ENCODE measurements around the gene SOBP. TPM values are rescaled to one million over a fixed set of nuclear protein-coding genes. Genes with fewer than 3 reads are reported as not detected.

The SOBP gene
- total RNA-seq, 2 experiments from 2014 or later, result 0.23 to 0.49 TPM

DNA sequence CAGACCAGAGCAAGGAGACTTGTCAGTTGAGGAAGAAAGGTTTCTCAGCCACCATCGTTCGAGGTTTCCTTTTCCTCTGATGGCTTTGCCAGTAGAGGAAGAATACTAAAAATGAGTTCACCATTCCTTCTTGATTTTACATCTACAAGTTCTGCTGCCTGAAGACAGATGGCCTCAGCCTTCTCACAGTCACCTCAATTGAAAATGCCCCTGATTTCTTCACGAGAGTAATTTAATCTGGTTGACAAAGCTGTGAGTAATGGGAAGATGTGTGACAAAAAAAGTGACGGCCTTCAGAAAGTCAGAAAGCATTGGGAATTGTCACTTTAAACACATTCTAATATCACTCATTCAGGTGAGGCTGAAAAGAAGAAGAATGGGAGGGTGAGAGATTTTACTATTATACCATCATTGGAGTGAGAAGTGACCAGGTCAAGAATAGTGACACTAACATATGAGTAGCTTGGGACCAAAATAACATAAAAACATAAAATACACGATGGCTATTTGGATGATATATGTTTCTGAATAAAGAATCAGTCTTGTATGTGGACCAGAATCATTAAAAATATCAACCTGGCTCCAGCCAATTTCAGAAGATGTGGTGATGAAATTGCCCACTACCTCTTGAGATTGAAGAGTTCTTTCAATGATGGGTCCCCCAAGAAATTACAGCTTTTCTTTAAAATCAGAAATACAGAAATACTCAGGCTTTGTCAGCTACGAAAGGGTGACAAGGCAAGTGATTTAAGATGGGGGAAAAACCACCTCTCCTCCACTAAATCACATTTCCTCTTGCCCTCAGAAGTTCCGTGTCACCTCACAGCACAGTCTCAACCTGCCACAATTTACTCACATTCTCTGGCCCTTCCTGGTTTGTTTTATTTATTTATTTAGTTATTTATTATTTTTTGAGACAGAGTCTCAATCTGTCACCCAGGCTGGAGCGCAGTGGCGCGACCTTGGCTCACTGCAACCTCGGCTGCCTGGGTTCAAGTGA, 147.7 kb downstream of the SOBP start:
- peaks cover 48% of the 10 kb centered on the region for H3K27me3 Mint-ChIP-seq
- no peaks in the 10 kb centered on the region for H3K36me3 Mint-ChIP-seq (ENCODE audit: low read depth)
- no peak for DNase-seq
- POLR2A ChIA-PET, result no interaction called here
- H3K27ac Mint-ChIP-seq, result no peak overlapping the region
- peaks cover 7% of the 10 kb centered on the region for H3K4me1 Mint-ChIP-seq
- ATAC-seq, result no peak
- H3K4me3 Mint-ChIP-seq, result no peak overlapping the region
- CTCF ChIA-PET, result interaction anchor here (0.6 to 1.4 kb wide), 2 partner anchors 9 to 19 kb away, joined by 3 to 4 read pairs; no protein-coding TSS in a partner anchor
- H3K9me3 Mint-ChIP-seq (ENCODE audit: low read depth), result no peaks in the 10 kb centered on the region
- intact Hi-C loops (cut with DNase I, micrococcal nuclease), result no loop called here

DNA sequence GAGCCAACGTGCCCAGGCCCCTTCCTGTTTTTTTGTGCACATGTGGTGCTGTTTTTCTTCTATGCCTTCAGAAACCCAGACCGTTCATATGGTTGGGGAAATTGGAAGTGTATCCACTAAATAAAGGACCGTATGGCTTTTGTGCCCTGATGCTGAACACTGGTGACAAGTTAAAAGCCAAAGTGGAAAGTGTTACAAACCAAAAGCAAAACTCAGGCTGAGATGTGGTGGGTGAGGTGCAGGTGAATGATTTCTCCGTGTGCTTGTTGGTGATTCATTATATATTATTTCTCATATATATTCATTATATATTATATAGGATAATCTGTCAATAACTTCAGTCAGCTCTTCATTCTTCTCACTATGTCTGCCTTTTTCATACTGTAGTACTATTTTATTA, 148.6 kb downstream of the SOBP start:
- H3K36me3 Mint-ChIP-seq (ENCODE audit: low read depth), result no peaks in the 10 kb centered on the region
- peaks cover 7% of the 10 kb centered on the region for H3K4me1 Mint-ChIP-seq
- peaks cover 41% of the 10 kb centered on the region for H3K27me3 Mint-ChIP-seq
- no peaks in the 10 kb centered on the region for H3K9me3 Mint-ChIP-seq (ENCODE audit: low read depth)
- ChIA-PET POLR2A (no interaction called here), CTCF (interaction anchor here (1.0 kb wide), 1 partner anchor 10 kb away, joined by 3 read pairs; no protein-coding TSS in a partner anchor)
- no peak for DNase-seq
- intact Hi-C loops (cut with DNase I, micrococcal nuclease), result no loop called here
- H3K27ac Mint-ChIP-seq, result no peak overlapping the region
- no peak for ATAC-seq
- no peak overlapping the region for H3K4me3 Mint-ChIP-seq

- Mint-ChIP-seq H3K4me3 (no peak overlapping the region), H3K27me3 (peaks cover 33% of the 10 kb centered on the region), H3K9me3 (ENCODE audit: low read depth) (no peaks in the 10 kb centered on the region), H3K36me3 (ENCODE audit: low read depth) (no peaks in the 10 kb centered on the region), H3K27ac (no peak overlapping the region), H3K4me1 (no peaks in the 10 kb centered on the region)
- ATAC-seq (no peak), DNase-seq (no peak)
- ChIA-PET POLR2A (no interaction called here), CTCF (interaction anchor here (0.6 to 1.0 kb wide), 2 partner anchors 11 to 1003 kb away, joined by 3 read pairs; no protein-coding TSS in a partner anchor)
- intact Hi-C loops (cut with DNase I, micrococcal nuclease), result no loop called here
Measured at GRCh38 chr6:107639511-107639910, 149.6 kb downstream of the SOBP start.

- DNase-seq (no peak), ATAC-seq (no peak)
- ChIA-PET CTCF (no interaction called here), POLR2A (no interaction called here)
- intact Hi-C loops (cut with DNase I, micrococcal nuclease), result no loop called here
- Mint-ChIP-seq H3K27me3 (peaks cover 24% of the 10 kb centered on the region), H3K36me3 (ENCODE audit: low read depth) (no peaks in the 10 kb centered on the region), H3K4me3 (no peak overlapping the region), H3K27ac (no peak overlapping the region), H3K9me3 (ENCODE audit: low read depth) (no peaks in the 10 kb centered on the region), H3K4me1 (no peaks in the 10 kb centered on the region)
Measured at GRCh38 chr6:107641071-107641470, 151.2 kb downstream of the SOBP start.

DNA sequence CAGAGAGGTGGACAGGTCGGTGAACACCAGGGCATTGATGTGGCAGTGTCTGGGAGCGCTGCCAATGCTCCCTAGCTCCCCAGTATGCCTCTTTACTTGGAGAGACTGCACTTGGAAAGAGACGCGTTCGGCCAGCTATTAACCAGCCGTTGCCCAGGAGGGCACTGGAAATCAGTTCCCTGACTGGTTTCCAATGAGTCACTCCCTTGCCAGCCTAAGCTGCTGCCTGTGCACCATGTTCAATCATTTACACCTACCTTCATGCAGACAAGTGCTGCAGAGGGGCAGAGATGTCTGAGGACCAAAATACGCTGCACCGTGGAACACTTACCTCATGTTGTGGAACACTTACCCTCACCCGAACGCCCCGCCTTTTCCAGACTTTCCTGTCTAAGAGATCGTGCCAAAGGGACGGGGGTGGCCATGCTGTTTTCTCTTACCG, 151.6 kb downstream of the SOBP start:
- ChIA-PET CTCF (interaction anchor here (0.7 kb wide), 2 partner anchors 719 to 727 kb away, joined by 3 read pairs; no protein-coding TSS in a partner anchor), POLR2A (no interaction called here)
- peaks cover 20% of the 10 kb centered on the region for H3K27me3 Mint-ChIP-seq

DNA sequence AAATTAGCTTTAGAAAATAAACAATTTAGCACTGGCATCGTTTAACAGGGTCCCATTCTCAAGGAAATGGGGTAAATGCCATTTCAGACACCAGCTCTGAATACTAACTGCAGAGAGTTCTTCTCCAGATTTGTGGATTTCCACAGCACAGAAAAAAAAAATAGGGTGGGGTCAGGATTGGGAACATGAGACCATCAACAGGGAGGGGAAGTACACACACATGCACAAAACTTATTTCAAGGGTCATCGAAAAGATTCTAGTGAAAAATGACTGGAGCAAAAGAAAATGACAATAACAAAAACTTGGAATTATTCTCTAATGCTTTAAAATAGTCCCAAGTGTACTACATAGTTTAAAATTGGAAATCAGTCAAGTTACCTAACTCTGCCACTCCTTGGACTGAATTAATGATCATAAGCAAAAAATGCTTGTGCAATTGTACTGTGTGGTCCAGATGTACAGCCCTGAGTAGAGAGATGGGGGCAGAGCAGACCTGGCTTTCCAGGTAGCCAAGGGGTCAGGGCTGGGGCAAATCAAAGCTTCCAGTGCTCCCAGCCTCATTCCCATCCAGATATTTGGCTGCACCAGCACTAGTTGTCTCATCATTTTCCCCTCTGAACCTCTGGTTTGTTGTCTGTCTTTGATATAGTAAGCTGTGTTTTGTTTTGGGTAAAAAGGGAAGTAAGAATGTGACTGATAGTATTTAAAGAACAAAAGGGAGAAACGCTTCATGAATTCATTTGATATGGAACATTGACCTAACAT, 152.4 kb downstream of the SOBP start:
- ATAC-seq, result no peak
- Mint-ChIP-seq H3K9me3 (ENCODE audit: low read depth) (no peaks in the 10 kb centered on the region), H3K27ac (no peak overlapping the region), H3K4me1 (no peaks in the 10 kb centered on the region), H3K36me3 (ENCODE audit: low read depth) (no peaks in the 10 kb centered on the region), H3K4me3 (no peak overlapping the region), H3K27me3 (peaks cover 14% of the 10 kb centered on the region)
- POLR2A ChIA-PET, result interaction anchor here (0.6 kb wide), 1 partner anchor 26 kb away, joined by 3 read pairs; no protein-coding TSS in a partner anchor
- CTCF ChIA-PET, result interaction anchor here (0.6 to 1.4 kb wide), 6 partner anchors 9 to 841 kb away, joined by 3 to 4 read pairs (median 3); no protein-coding TSS in a partner anchor
- DNase-seq, result no peak
- intact Hi-C loops (cut with DNase I, micrococcal nuclease), result no loop called here

More for the DNA sequence above, 151.6 kb downstream of the SOBP start:
- no peaks in the 10 kb centered on the region for H3K36me3 Mint-ChIP-seq (ENCODE audit: low read depth)
- no peak overlapping the region for H3K4me3 Mint-ChIP-seq
- no peak for ATAC-seq
- intact Hi-C loops (cut with DNase I, micrococcal nuclease), result no loop called here
- H3K27ac Mint-ChIP-seq, result no peak overlapping the region
- no peak for DNase-seq
- H3K4me1 Mint-ChIP-seq, result no peaks in the 10 kb centered on the region
- H3K9me3 Mint-ChIP-seq (ENCODE audit: low read depth), result no peaks in the 10 kb centered on the region

- CTCF ChIA-PET, result interaction anchor here (0.7 to 1.4 kb wide), 4 partner anchors 9 to 661 kb away, joined by 3 to 4 read pairs (median 3); no protein-coding TSS in a partner anchor
- no peaks in the 10 kb centered on the region for H3K9me3 Mint-ChIP-seq (ENCODE audit: low read depth)
Measured at GRCh38 chr6:107642861-107643328, 153.0 kb downstream of the SOBP start.

GRCh38 chr6:107644513-107644912, 154.6 kb downstream of the SOBP start:
- Mint-ChIP-seq H3K27ac (no peak overlapping the region), H3K4me3 (no peak overlapping the region), H3K27me3 (peaks cover 10% of the 10 kb centered on the region), H3K9me3 (ENCODE audit: low read depth) (no peaks in the 10 kb centered on the region), H3K4me1 (no peaks in the 10 kb centered on the region), H3K36me3 (ENCODE audit: low read depth) (no peaks in the 10 kb centered on the region)
- DNase-seq, result no peak
- POLR2A ChIA-PET, result no interaction called here
- ATAC-seq, result no peak
- CTCF ChIA-PET, result interaction anchor here (0.9 kb wide), 1 partner anchor 39 kb away, joined by 4 read pairs; no protein-coding TSS in a partner anchor
- intact Hi-C loops (cut with DNase I, micrococcal nuclease), result no loop called here

More at GRCh38 chr6:107642861-107643328, 153.0 kb downstream of the SOBP start:
- no peaks in the 10 kb centered on the region for H3K4me1 Mint-ChIP-seq
- DNase-seq, result no peak
- no peak overlapping the region for H3K27ac Mint-ChIP-seq
- no peaks in the 10 kb centered on the region for H3K36me3 Mint-ChIP-seq (ENCODE audit: low read depth)
- H3K27me3 Mint-ChIP-seq, result peaks cover 12% of the 10 kb centered on the region
- POLR2A ChIA-PET, result no interaction called here
- ATAC-seq, result no peak
- no peak overlapping the region for H3K4me3 Mint-ChIP-seq
- intact Hi-C loops (cut with DNase I, micrococcal nuclease), result no loop called here

- ATAC-seq (no peak), DNase-seq (no peak)
- POLR2A ChIA-PET, result no interaction called here
- no peak overlapping the region for H3K27ac Mint-ChIP-seq
- H3K27me3 Mint-ChIP-seq, result peaks cover 4% of the 10 kb centered on the region
- H3K4me1 Mint-ChIP-seq, result no peaks in the 10 kb centered on the region
- no peaks in the 10 kb centered on the region for H3K9me3 Mint-ChIP-seq (ENCODE audit: low read depth)
- intact Hi-C loops (cut with DNase I, micrococcal nuclease), result no loop called here
- CTCF ChIA-PET, result no interaction called here
- no peak overlapping the region for H3K4me3 Mint-ChIP-seq
- H3K36me3 Mint-ChIP-seq (ENCODE audit: low read depth), result no peaks in the 10 kb centered on the region
Measured at GRCh38 chr6:107645740-107646139, 155.8 kb downstream of the SOBP start.

DNA sequence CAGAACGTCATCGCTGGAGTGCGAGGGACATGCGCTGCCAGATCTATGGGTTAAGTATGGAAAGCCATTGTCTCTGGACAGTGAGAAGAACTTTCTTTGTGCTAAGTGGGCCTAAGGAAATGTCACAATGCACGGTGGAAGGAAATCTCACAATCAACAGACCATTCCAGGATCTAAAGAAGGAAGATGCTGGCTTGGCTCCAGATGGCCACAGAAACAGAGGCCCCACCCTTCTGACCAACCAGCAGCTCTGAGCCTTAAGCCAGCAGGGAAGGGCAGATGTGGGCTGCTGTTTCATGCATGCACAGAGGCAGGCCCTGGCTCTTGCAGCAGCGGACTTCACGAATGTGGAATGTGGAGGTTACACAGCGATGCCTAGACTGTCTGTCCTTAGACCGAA, 156.3 kb downstream of the SOBP start:
- POLR2A ChIA-PET, result no interaction called here
- Mint-ChIP-seq H3K36me3 (ENCODE audit: low read depth) (no peaks in the 10 kb centered on the region), H3K4me3 (no peak overlapping the region), H3K9me3 (ENCODE audit: low read depth) (no peaks in the 10 kb centered on the region), H3K27ac (no peak overlapping the region), H3K4me1 (no peaks in the 10 kb centered on the region), H3K27me3 (peaks cover 3% of the 10 kb centered on the region)
- intact Hi-C loops (cut with DNase I, micrococcal nuclease), result no loop called here
- no peak for ATAC-seq
- DNase-seq, result no peak
- CTCF ChIA-PET, result no interaction called here

DNA sequence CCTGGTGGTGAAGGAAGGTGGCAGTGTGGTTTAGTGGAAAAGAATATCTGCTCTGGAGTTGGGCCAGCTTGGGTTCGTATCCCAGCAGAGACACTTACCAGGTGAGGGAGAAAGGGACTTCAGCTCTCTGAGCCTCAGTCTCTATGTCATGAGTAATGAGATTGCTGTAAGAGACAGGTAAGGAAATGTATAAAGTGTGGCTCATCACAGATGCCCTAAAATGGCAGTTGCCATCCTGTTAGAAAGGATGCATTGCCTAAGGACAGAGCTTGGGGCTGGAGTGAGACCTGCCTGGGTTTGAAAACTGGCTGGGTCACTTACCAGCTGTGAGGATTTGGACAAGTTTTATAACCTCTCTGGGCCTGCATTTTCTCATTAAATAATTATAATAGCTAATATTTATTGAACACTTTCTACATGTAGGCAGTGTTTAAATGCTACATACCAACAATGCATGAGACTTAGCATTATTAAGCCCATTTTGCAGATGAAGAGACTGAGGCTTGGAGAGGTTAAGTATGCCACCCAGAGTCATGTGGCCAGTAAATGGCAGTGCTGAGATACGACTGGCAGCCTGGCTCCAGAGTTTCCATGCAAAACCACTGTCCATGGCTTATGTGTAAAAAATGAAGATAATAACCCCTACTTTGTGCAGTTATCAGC, 157.0 kb downstream of the SOBP start:
- Mint-ChIP-seq H3K36me3 (ENCODE audit: low read depth) (no peaks in the 10 kb centered on the region), H3K4me1 (no peaks in the 10 kb centered on the region), H3K9me3 (ENCODE audit: low read depth) (no peaks in the 10 kb centered on the region), H3K27me3 (peaks cover 1% of the 10 kb centered on the region), H3K27ac (no peak overlapping the region), H3K4me3 (no peak overlapping the region)
- intact Hi-C loops (cut with DNase I, micrococcal nuclease), result no loop called here
- DNase-seq (no peak), ATAC-seq (no peak)
- CTCF ChIA-PET, result interaction anchor here (0.7 to 0.8 kb wide), 2 partner anchors 9 to 53 kb away, joined by 3 read pairs; no protein-coding TSS in a partner anchor
- POLR2A ChIA-PET, result no interaction called here
